Mesothelial cell of epicardium (in vitro differentiated cells): ENCODE results near the gene FBXO10. TPM values are rescaled to one million over a fixed set of nuclear protein-coding genes. Genes with fewer than 3 reads are reported as not detected.

Experiments used
- DNase-seq, 2 experiments: peaks; one replicate each; pipeline ENCODE4 v3.0.0; 2021; ENCODE audit warnings: low spot score in 2 of 2; ENCODE audit not compliant: unreplicated experiment in 2 of 2
- H3K27ac Mint-ChIP-seq: 2 replicates; pipeline ENCODE4 v1.8.0; 2021; ENCODE audit warnings: mixed read lengths
- H3K27me3 Mint-ChIP-seq: 2 replicates; pipeline ENCODE4 v1.8.0; 2021; ENCODE audit warnings: low read depth, mixed read lengths
- H3K36me3 Mint-ChIP-seq: 2 replicates; pipeline ENCODE4 v1.8.0; 2021; ENCODE audit warnings: mixed read lengths
- H3K4me1 Mint-ChIP-seq: 2 replicates; pipeline ENCODE4 v1.8.0; 2021; ENCODE audit warnings: mixed read lengths
- H3K4me3 Mint-ChIP-seq: 2 replicates; pipeline ENCODE4 v1.8.0; 2021; ENCODE audit warnings: mild to moderate bottlenecking, moderate library complexity, mixed read lengths
- H3K9me3 Mint-ChIP-seq: 2 replicates; pipeline ENCODE4 v1.8.0; 2021; ENCODE audit warnings: mixed read lengths
- total RNA-seq: library from RNA; stranded (reverse); gene quantifications from 3 replicates; pipeline ENCODE4 v1.2.1, GENCODE V29; 2021
- TF ChIP-seq, protein P1 (sequence below): fragments of 200-600 bp; sonication (generic); IDR thresholded peaks from one replicate; pipeline ENCODE4 v1.5.0; 2021; ENCODE audit warnings: antibody characterized with exemption; ENCODE audit not compliant: unreplicated experiment

FBXO10 gene
- total RNA-seq, 1 donor from 2014 or later = 26.6 TPM

GRCh38 chr9:37592108-37592951 lies 16.1 kb upstream of the FBXO10 start, which contains the start of gene TOMM5:
Gene TOMM5 (minus strand): TSS chr9:37592597. CDS start chr9:37592532, 65 bp downstream.
- H3K4me1 Mint-ChIP-seq = peaks cover 20% of the 10 kb centered on the region
- no peaks in the 10 kb centered on the region for H3K9me3 Mint-ChIP-seq
- peaks cover 20% of the 10 kb centered on the region for H3K27me3 Mint-ChIP-seq

DNA sequence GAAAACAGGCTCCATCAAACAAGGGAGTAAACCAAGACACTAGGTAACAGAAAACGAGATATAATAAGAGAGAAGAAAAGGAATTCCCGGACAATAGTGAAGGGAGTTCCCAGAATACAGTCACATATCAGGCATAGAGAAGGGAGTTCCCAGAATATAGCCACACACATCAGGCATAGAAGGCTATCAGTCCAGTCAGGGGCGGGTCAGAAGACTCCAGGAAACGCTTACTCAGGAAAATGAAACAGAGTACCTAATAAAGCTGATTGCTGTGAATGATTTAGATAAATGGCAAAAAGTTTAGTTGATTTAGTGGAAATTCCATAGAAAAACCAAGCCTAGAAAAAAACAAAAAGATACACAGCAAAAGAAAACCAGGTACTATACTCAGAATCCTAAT lies 11.3 kb upstream of the FBXO10 start:
- no peaks in the 10 kb centered on the region for H3K27me3 Mint-ChIP-seq
- no peak for DNase-seq
- H3K27ac Mint-ChIP-seq = no peak overlapping the region
- no peaks in the 10 kb centered on the region for H3K9me3 Mint-ChIP-seq
- H3K4me3 Mint-ChIP-seq = no peak overlapping the region
- peaks cover 25% of the 10 kb centered on the region for H3K36me3 Mint-ChIP-seq
- peaks cover 19% of the 10 kb centered on the region for H3K4me1 Mint-ChIP-seq
- TF ChIP-seq, protein P1, sequence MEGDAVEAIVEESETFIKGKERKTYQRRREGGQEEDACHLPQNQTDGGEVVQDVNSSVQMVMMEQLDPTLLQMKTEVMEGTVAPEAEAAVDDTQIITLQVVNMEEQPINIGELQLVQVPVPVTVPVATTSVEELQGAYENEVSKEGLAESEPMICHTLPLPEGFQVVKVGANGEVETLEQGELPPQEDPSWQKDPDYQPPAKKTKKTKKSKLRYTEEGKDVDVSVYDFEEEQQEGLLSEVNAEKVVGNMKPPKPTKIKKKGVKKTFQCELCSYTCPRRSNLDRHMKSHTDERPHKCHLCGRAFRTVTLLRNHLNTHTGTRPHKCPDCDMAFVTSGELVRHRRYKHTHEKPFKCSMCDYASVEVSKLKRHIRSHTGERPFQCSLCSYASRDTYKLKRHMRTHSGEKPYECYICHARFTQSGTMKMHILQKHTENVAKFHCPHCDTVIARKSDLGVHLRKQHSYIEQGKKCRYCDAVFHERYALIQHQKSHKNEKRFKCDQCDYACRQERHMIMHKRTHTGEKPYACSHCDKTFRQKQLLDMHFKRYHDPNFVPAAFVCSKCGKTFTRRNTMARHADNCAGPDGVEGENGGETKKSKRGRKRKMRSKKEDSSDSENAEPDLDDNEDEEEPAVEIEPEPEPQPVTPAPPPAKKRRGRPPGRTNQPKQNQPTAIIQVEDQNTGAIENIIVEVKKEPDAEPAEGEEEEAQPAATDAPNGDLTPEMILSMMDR = no peak

More at GRCh38 chr9:37592108-37592951, 16.1 kb upstream of the FBXO10 start, which contains the start of gene TOMM5:
- TF ChIP-seq, protein P1 = no peak
- Mint-ChIP-seq H3K4me3 (peak within 1 kb of the TSS; percentile 97), H3K36me3 (peaks cover 8% of the 10 kb centered on the region), H3K27ac (peak within 1 kb of the TSS; percentile 98)
- peak; percentile 71 to 87 for DNase-seq

DNA sequence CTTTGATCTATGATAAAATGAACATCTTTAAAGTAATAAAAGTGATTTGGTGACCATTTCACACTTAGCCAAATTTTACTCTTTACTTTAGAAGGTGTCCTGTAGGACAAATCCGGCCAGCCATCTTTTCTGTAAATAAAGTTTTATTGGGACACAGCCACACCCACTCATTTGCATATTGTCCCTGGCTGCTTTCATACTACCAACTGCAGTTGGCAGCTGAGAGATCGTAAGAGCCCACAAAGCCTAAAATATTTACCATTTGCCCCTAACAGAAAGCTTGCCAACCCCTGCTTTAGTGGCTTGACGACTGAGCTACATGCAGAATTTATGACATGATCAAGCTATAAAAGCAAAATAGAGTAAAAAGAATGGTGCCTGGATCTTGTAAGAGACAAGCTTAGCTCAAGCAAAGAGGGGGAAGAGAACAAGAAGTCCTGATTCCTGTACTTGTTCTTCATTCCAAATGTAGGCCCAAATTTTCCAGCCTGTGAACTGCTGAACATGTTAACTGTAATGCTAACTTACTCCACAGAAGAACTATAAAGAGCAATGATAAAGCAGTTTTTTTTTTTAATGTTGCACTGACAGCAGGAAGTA lies 7.4 kb upstream of the FBXO10 start:
- no peak overlapping the region for H3K27ac Mint-ChIP-seq

DNA sequence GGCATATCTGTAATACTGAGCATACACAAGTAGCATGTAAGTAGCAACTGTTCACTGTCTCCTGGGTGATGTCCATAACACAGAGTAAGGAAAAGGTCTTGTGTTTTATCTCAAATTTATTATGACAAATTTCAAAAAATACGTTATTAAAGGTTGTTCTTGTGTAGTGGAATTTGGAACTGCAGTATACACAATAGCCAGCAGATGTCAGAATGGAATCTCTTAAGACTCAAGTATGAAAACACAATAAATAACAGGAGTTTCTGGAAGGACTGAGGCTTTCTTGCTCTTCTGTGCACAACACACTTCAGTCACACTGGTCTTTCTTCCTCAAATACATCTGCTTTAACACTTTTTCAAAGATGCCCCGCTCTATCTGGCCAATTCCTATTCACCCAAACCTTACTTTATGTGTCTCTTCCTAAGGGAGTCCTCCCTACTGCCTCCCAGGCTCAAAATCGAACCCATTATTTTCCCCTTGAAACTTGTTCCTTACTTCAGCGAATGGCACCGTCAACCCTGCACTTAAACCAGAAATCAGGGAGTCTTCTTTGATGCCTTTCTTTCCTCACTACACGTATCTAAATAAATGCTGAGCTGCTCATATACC lies 6.5 kb upstream of the FBXO10 start:
- DNase-seq = no peak
- Mint-ChIP-seq H3K4me3 (no peak overlapping the region), H3K9me3 (no peaks in the 10 kb centered on the region), H3K4me1 (no peaks in the 10 kb centered on the region), H3K27me3 (no peaks in the 10 kb centered on the region), H3K27ac (peak overlapping the region; percentile 45), H3K36me3 (peaks cover 21% of the 10 kb centered on the region)
- TF ChIP-seq, protein P1 = peak; percentile 67

More for the DNA sequence above, 7.4 kb upstream of the FBXO10 start:
- Mint-ChIP-seq H3K9me3 (no peaks in the 10 kb centered on the region), H3K4me3 (no peak overlapping the region), H3K27me3 (no peaks in the 10 kb centered on the region), H3K4me1 (no peaks in the 10 kb centered on the region), H3K36me3 (peaks cover 26% of the 10 kb centered on the region)
- no peak for DNase-seq
- TF ChIP-seq, protein P1 = no peak

GRCh38 chr9:37575511-37575914 lies 667 bp downstream of the FBXO10 start:
- Mint-ChIP-seq H3K36me3 (no peaks in the 10 kb centered on the region), H3K9me3 (no peaks in the 10 kb centered on the region), H3K4me1 (peaks cover 31% of the 10 kb centered on the region), H3K27ac (peak overlapping the region; percentile 80), H3K27me3 (no peaks in the 10 kb centered on the region), H3K4me3 (peak overlapping the region; percentile 81)
- TF ChIP-seq, protein P1 = no peak
- no peak for DNase-seq
